Type B pancreatic cell (in vitro differentiated cells): ENCODE results near the gene CAMK1G. TPM values are rescaled to one million over a fixed set of nuclear protein-coding genes. Genes with fewer than 3 reads are reported as not detected.

Experiments used
- DNase-seq: peaks from one replicate; pipeline ENCODE4 v3.0.0; 2021; ENCODE audit warnings: mixed read lengths; ENCODE audit not compliant: unreplicated experiment; ENCODE audit errors: extremely low spot score
- H3K27ac Mint-ChIP-seq: 2 replicates; pipeline ENCODE4 v1.8.0; 2021; ENCODE audit warnings: mild to moderate bottlenecking, mixed read lengths
- H3K27me3 Mint-ChIP-seq: 2 replicates; pipeline ENCODE4 v1.8.0; 2021; ENCODE audit warnings: mixed read lengths
- H3K36me3 Mint-ChIP-seq: 2 replicates; pipeline ENCODE4 v1.8.0; 2021; ENCODE audit warnings: mixed read lengths
- H3K4me1 Mint-ChIP-seq: one replicate; pipeline ENCODE4 v1.8.0; 2021; ENCODE audit warnings: mixed read lengths; ENCODE audit not compliant: unreplicated experiment
- H3K4me3 Mint-ChIP-seq: 2 replicates; pipeline ENCODE4 v1.8.0; 2021; ENCODE audit warnings: mild to moderate bottlenecking, mixed read lengths
- H3K9me3 Mint-ChIP-seq: 2 replicates; pipeline ENCODE4 v1.8.0; 2021; ENCODE audit warnings: mixed read lengths
- total RNA-seq: library from RNA; stranded (reverse); gene quantifications from 2 replicates; pipeline ENCODE4 v1.2.1, GENCODE V29; 2021; ENCODE audit warnings: low replicate concordance
- TF ChIP-seq, protein P1 (sequence below): fragments of 200-600 bp; sonication (generic); conservative IDR thresholded peaks from 2 replicates; pipeline ENCODE4 v1.5.0; 2021; ENCODE audit warnings: antibody characterized with exemption, mild to moderate bottlenecking

CAMK1G gene
- total RNA-seq, 1 donor from 2014 or later = 9.4 TPM

DNA sequence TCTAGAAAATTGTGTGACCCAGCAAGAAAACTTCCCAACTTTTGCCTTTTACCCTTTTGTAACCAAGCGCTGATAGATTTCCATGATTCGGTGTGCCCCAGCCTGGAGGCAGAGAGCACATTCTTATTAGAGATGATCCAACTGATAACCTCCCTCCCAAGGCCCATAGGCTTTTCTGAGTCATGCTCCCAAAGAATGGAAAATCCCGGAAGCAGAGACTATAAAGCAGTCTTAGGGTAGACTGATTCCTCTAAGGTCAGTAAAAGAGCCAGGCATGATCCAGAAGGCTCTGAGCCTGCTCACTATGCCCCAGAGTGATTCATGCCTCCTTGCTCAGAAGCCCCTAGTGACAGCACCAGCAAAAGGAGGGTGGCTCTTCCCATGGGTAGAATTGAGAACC, 4.3 kb downstream of the CAMK1G start:
- H3K4me3 Mint-ChIP-seq = no peak overlapping the region
- DNase-seq = no peak
- H3K9me3 Mint-ChIP-seq = no peaks in the 10 kb centered on the region
- no peaks in the 10 kb centered on the region for H3K36me3 Mint-ChIP-seq
- TF ChIP-seq, protein P1, sequence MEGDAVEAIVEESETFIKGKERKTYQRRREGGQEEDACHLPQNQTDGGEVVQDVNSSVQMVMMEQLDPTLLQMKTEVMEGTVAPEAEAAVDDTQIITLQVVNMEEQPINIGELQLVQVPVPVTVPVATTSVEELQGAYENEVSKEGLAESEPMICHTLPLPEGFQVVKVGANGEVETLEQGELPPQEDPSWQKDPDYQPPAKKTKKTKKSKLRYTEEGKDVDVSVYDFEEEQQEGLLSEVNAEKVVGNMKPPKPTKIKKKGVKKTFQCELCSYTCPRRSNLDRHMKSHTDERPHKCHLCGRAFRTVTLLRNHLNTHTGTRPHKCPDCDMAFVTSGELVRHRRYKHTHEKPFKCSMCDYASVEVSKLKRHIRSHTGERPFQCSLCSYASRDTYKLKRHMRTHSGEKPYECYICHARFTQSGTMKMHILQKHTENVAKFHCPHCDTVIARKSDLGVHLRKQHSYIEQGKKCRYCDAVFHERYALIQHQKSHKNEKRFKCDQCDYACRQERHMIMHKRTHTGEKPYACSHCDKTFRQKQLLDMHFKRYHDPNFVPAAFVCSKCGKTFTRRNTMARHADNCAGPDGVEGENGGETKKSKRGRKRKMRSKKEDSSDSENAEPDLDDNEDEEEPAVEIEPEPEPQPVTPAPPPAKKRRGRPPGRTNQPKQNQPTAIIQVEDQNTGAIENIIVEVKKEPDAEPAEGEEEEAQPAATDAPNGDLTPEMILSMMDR = no peak
- peaks cover 17% of the 10 kb centered on the region for H3K27me3 Mint-ChIP-seq
- H3K27ac Mint-ChIP-seq = no peak overlapping the region
- no peaks in the 10 kb centered on the region for H3K4me1 Mint-ChIP-seq

- no peaks in the 10 kb centered on the region for H3K36me3 Mint-ChIP-seq
- no peaks in the 10 kb centered on the region for H3K9me3 Mint-ChIP-seq
- H3K4me3 Mint-ChIP-seq = no peak overlapping the region
- no peak overlapping the region for H3K27ac Mint-ChIP-seq
- H3K27me3 Mint-ChIP-seq = peaks cover 25% of the 10 kb centered on the region
- no peak for DNase-seq
- TF ChIP-seq, protein P1 = no peak
- no peaks in the 10 kb centered on the region for H3K4me1 Mint-ChIP-seq
Observed at GRCh38 chr1:209589440-209589839, 5.9 kb downstream of the CAMK1G start.

GRCh38 chr1:209589863-209590262, 6.3 kb downstream of the CAMK1G start:
- H3K27me3 Mint-ChIP-seq = peaks cover 25% of the 10 kb centered on the region

GRCh38 chr1:209590405-209590804, 6.9 kb downstream of the CAMK1G start:
- no peaks in the 10 kb centered on the region for H3K9me3 Mint-ChIP-seq
- DNase-seq = no peak
- H3K4me3 Mint-ChIP-seq = no peak overlapping the region
- no peak overlapping the region for H3K27ac Mint-ChIP-seq
- no peaks in the 10 kb centered on the region for H3K4me1 Mint-ChIP-seq
- no peaks in the 10 kb centered on the region for H3K36me3 Mint-ChIP-seq
- peaks cover 25% of the 10 kb centered on the region for H3K27me3 Mint-ChIP-seq
- TF ChIP-seq, protein P1 = peak; percentile 54

More at GRCh38 chr1:209589863-209590262, 6.3 kb downstream of the CAMK1G start:
- Mint-ChIP-seq H3K4me1 (no peaks in the 10 kb centered on the region), H3K27ac (no peak overlapping the region), H3K9me3 (no peaks in the 10 kb centered on the region), H3K36me3 (no peaks in the 10 kb centered on the region), H3K4me3 (no peak overlapping the region)
- TF ChIP-seq, protein P1 = no peak
- DNase-seq = no peak

GRCh38 chr1:209593747-209594146, 10.2 kb downstream of the CAMK1G start:
- no peaks in the 10 kb centered on the region for H3K36me3 Mint-ChIP-seq
- H3K9me3 Mint-ChIP-seq = no peaks in the 10 kb centered on the region
- no peak overlapping the region for H3K27ac Mint-ChIP-seq
- DNase-seq = no peak
- H3K4me3 Mint-ChIP-seq = no peak overlapping the region
- TF ChIP-seq, protein P1 = no peak
- no peaks in the 10 kb centered on the region for H3K4me1 Mint-ChIP-seq
- peaks cover 15% of the 10 kb centered on the region for H3K27me3 Mint-ChIP-seq

- Mint-ChIP-seq H3K27ac (no peak overlapping the region), H3K36me3 (no peaks in the 10 kb centered on the region), H3K9me3 (no peaks in the 10 kb centered on the region), H3K4me1 (no peaks in the 10 kb centered on the region), H3K27me3 (peaks cover 17% of the 10 kb centered on the region), H3K4me3 (no peak overlapping the region)
- DNase-seq = no peak
- TF ChIP-seq, protein P1 = no peak
Observed at GRCh38 chr1:209594440-209594839, 10.9 kb downstream of the CAMK1G start.
